ENCODE measurements around the gene SMO. TPM values are rescaled to one million over a fixed set of nuclear protein-coding genes. Genes with fewer than 3 reads are reported as not detected.

Gene SMO
- total RNA-seq, 1 experiment from 2014 or later = 35.5 TPM

GRCh38 chr7:129231666-129232065 lies 43.2 kb downstream of the SMO start:
- intact Hi-C loops (cut with micrococcal nuclease; ENCODE audit: unreplicated experiment) = no loop called here
- H3K27me3 Mint-ChIP-seq (ENCODE audit: insufficient read depth, unreplicated experiment) = no peaks in the 10 kb centered on the region
- no peaks in the 10 kb centered on the region for H3K9me3 Mint-ChIP-seq (ENCODE audit: unreplicated experiment)
- no peak overlapping the region for H3K27ac Mint-ChIP-seq (ENCODE audit: unreplicated experiment)
- H3K4me1 ChIP-seq = no peaks in the 10 kb centered on the region
- CTCF ChIA-PET = no interaction called here
- POLR2A ChIA-PET = no interaction called here
- TF ChIP-seq, protein P1, sequence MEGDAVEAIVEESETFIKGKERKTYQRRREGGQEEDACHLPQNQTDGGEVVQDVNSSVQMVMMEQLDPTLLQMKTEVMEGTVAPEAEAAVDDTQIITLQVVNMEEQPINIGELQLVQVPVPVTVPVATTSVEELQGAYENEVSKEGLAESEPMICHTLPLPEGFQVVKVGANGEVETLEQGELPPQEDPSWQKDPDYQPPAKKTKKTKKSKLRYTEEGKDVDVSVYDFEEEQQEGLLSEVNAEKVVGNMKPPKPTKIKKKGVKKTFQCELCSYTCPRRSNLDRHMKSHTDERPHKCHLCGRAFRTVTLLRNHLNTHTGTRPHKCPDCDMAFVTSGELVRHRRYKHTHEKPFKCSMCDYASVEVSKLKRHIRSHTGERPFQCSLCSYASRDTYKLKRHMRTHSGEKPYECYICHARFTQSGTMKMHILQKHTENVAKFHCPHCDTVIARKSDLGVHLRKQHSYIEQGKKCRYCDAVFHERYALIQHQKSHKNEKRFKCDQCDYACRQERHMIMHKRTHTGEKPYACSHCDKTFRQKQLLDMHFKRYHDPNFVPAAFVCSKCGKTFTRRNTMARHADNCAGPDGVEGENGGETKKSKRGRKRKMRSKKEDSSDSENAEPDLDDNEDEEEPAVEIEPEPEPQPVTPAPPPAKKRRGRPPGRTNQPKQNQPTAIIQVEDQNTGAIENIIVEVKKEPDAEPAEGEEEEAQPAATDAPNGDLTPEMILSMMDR (IDR thresholded peaks at IDR 0.05; ENCODE audit: insufficient read depth in 1 of 2, low read depth in 1 of 2, low read length in 1 of 2, severe bottlenecking in 1 of 2, unreplicated experiment in 1 of 2) = no peak
- BruUV-seq (replicated peaks) = no TSS peak
- no peaks in the 10 kb centered on the region for H3K36me3 ChIP-seq (ENCODE audit: control insufficient read depth, insufficient read depth, low read length)
- no peak overlapping the region for H3K4me3 Mint-ChIP-seq (ENCODE audit: unreplicated experiment)
- peaks cover under 1% of the 10 kb centered on the region for H3K4me1 Mint-ChIP-seq (ENCODE audit: low read depth, unreplicated experiment)
- no peak overlapping the region for H3K4me3 ChIP-seq (ENCODE audit: low read depth, low read length)
- no peaks in the 10 kb centered on the region for H3K27me3 ChIP-seq (replicated peaks; ENCODE audit: control insufficient read depth, insufficient read depth, low read length)
- no peak for DNase-seq
- no peaks in the 10 kb centered on the region for H3K36me3 Mint-ChIP-seq (ENCODE audit: insufficient read depth, unreplicated experiment)
- H3K9me3 ChIP-seq = no peaks in the 10 kb centered on the region

- Histone ChIP-seq H3K36me3 (ENCODE audit: control insufficient read depth, insufficient read depth, low read length) (no peaks in the 10 kb centered on the region), H3K27me3 (replicated peaks; ENCODE audit: control insufficient read depth, insufficient read depth, low read length) (no peaks in the 10 kb centered on the region), H3K4me3 (ENCODE audit: low read depth, low read length) (no peak overlapping the region), H3K9me3 (no peaks in the 10 kb centered on the region), H3K4me1 (no peaks in the 10 kb centered on the region)
- no peak overlapping the region for H3K27ac Mint-ChIP-seq (ENCODE audit: unreplicated experiment)
- intact Hi-C loops (cut with micrococcal nuclease; ENCODE audit: unreplicated experiment) = no loop called here
- TF ChIP-seq, protein P1 (IDR thresholded peaks at IDR 0.05; ENCODE audit: insufficient read depth in 1 of 2, low read depth in 1 of 2, low read length in 1 of 2, severe bottlenecking in 1 of 2, unreplicated experiment in 1 of 2) = no peak
- no peak overlapping the region for H3K4me3 Mint-ChIP-seq (ENCODE audit: unreplicated experiment)
- no peaks in the 10 kb centered on the region for H3K36me3 Mint-ChIP-seq (ENCODE audit: insufficient read depth, unreplicated experiment)
- H3K4me1 Mint-ChIP-seq (ENCODE audit: low read depth, unreplicated experiment) = no peaks in the 10 kb centered on the region
- no peaks in the 10 kb centered on the region for H3K9me3 Mint-ChIP-seq (ENCODE audit: unreplicated experiment)
- no TSS peak for BruUV-seq (replicated peaks)
- ChIA-PET CTCF (interaction anchor here (1.0 kb wide), 1 partner anchor 25 kb away, joined by 4 read pairs; no protein-coding TSS in a partner anchor), POLR2A (no interaction called here)
- H3K27me3 Mint-ChIP-seq (ENCODE audit: insufficient read depth, unreplicated experiment) = no peaks in the 10 kb centered on the region
- DNase-seq = no peak
These were observed 50.1 kb downstream of the SMO start for GRCh38 chr7:129238546-129238945.

- CTCF ChIA-PET = no interaction called here
- TF ChIP-seq, protein P1 (IDR thresholded peaks at IDR 0.05; ENCODE audit: insufficient read depth in 1 of 2, low read depth in 1 of 2, low read length in 1 of 2, severe bottlenecking in 1 of 2, unreplicated experiment in 1 of 2) = no peak
- H3K4me1 Mint-ChIP-seq (ENCODE audit: low read depth, unreplicated experiment) = no peaks in the 10 kb centered on the region
These were observed 51.8 kb downstream of the SMO start for GRCh38 chr7:129240119-129240820.

More at GRCh38 chr7:129240119-129240820, 51.8 kb downstream of the SMO start:
- Mint-ChIP-seq H3K27me3 (ENCODE audit: insufficient read depth, unreplicated experiment) (no peaks in the 10 kb centered on the region), H3K27ac (ENCODE audit: unreplicated experiment) (no peak overlapping the region), H3K36me3 (ENCODE audit: insufficient read depth, unreplicated experiment) (no peaks in the 10 kb centered on the region), H3K4me3 (ENCODE audit: unreplicated experiment) (no peak overlapping the region), H3K9me3 (ENCODE audit: unreplicated experiment) (no peaks in the 10 kb centered on the region)
- Histone ChIP-seq H3K4me1 (no peaks in the 10 kb centered on the region), H3K36me3 (ENCODE audit: control insufficient read depth, insufficient read depth, low read length) (no peaks in the 10 kb centered on the region), H3K27me3 (replicated peaks; ENCODE audit: control insufficient read depth, insufficient read depth, low read length) (no peaks in the 10 kb centered on the region), H3K9me3 (no peaks in the 10 kb centered on the region), H3K4me3 (ENCODE audit: low read depth, low read length) (no peak overlapping the region)
- POLR2A ChIA-PET = no interaction called here
- no TSS peak for BruUV-seq (replicated peaks)
- no peak for DNase-seq
- intact Hi-C loops (cut with micrococcal nuclease; ENCODE audit: unreplicated experiment) = no loop called here

All from Caco-2 (cell line).